CD4-positive, alpha-beta T cell (primary cell): ENCODE results near the gene GAS2. TPM values are rescaled to one million over a fixed set of nuclear protein-coding genes. Genes with fewer than 3 reads are reported as not detected.

Experiments used
- ATAC-seq: fragments of 200-7000 bp; cut with Tn5 transposase; one replicate; pipeline ENCODE4 v1.10.0; 2022; ENCODE audit warnings: mild to moderate bottlenecking; ENCODE audit not compliant: poor library complexity
- CTCF ChIA-PET: fragments of 350-600 bp; sonication (Branson Sonifier 250); formaldehyde crosslinking; loops from one replicate; lab custom pipeline; 2021; ENCODE audit warnings: antibody characterized with exemption, inconsistent platforms; lab: Charles Lee
- POLR2A ChIA-PET: fragments of 350-600 bp; sonication (Branson Sonifier 250); formaldehyde crosslinking; loops from one replicate; lab custom pipeline; 2021; ENCODE audit warnings: antibody characterized with exemption, inconsistent platforms; lab: Charles Lee
- DNase-seq, 14 experiments: peaks; one replicate each; pipeline ENCODE4 v3.0.0-alpha.2; 2013 to 2020; ENCODE audit warnings: mixed read lengths in 2 of 14
- H3K27ac ChIP-seq, 2 donors: one replicate each; pipeline versions ENCODE4 v1.5.1 to v1.7.0; 2013; ENCODE audit warnings: low read length in 2 of 2, low read depth in 1 of 2, mild to moderate bottlenecking in 1 of 2
- H3K27me3 ChIP-seq, 2 experiments: 1 replicate in 1 of 2; 2 replicates in 1 of 2; pipeline versions ENCODE4 v1.6.1 to v1.7.0; 2013; ENCODE audit warnings: low read length in 2 of 2, control low read depth in 1 of 2, mild to moderate bottlenecking in 1 of 2, moderate library complexity in 1 of 2; ENCODE audit not compliant: insufficient read depth in 2 of 2, control insufficient read depth in 1 of 2
- H3K36me3 ChIP-seq: one replicate; pipeline ENCODE4 v1.6.1; 2013; ENCODE audit warnings: low read length, control low read depth; ENCODE audit not compliant: insufficient read depth
- H3K4me1 ChIP-seq: one replicate; pipeline ENCODE4 v1.6.1; 2013; ENCODE audit warnings: low read length, control low read depth; ENCODE audit not compliant: insufficient read depth
- H3K4me3 ChIP-seq: one replicate; pipeline ENCODE4 v1.5.1; 2013; ENCODE audit warnings: mild to moderate bottlenecking, low read length, moderate library complexity
- H3K9me3 ChIP-seq, 2 experiments: 1 replicate in 1 of 2; 2 replicates in 1 of 2; pipeline versions ENCODE4 v1.6.1 to v1.7.0; 2013; ENCODE audit warnings: low read length in 2 of 2, mild to moderate bottlenecking in 2 of 2, control low read depth in 1 of 2, moderate library complexity in 1 of 2; ENCODE audit not compliant: control insufficient read depth in 1 of 2, insufficient read depth in 1 of 2
- H3K27ac Mint-ChIP-seq: one replicate; pipeline ENCODE4 v1.8.0; 2020; ENCODE audit warnings: mixed read lengths
- H3K27me3 Mint-ChIP-seq: one replicate; pipeline ENCODE4 v1.8.0; 2021; ENCODE audit warnings: mixed read lengths
- H3K36me3 Mint-ChIP-seq: one replicate; pipeline ENCODE4 v1.8.0; 2021; ENCODE audit warnings: low read depth, mixed read lengths
- H3K4me1 Mint-ChIP-seq: one replicate; pipeline ENCODE4 v1.8.0; 2021; ENCODE audit warnings: low read depth, mixed read lengths
- H3K4me3 Mint-ChIP-seq: one replicate; pipeline ENCODE4 v1.8.0; 2020; ENCODE audit warnings: mild to moderate bottlenecking, mixed read lengths
- H3K9me3 Mint-ChIP-seq: one replicate; pipeline ENCODE4 v1.8.0; 2020; ENCODE audit warnings: mixed read lengths
- CTCF ChIP-seq: fragments of 200-600 bp; IDR thresholded peaks from one replicate; pipeline ENCODE4 v1.8.0; 2022; ENCODE audit warnings: antibody characterized with exemption, mild to moderate bottlenecking
- intact Hi-C, 2 experiments: fragments of 100-400 bp; cut with DNase I in 1 of 2; cut with micrococcal nuclease in 1 of 2; formaldehyde crosslinking; loops; one replicate each; pipeline versions ENCODE4 v1.15.1 to v1.9.0; 2023 to 2025; cut with DNase I, micrococcal nuclease
- total RNA-seq, 174 experiments: library from RNA in 2 of 174; stranded (reverse) in 2 of 174; gene quantifications; one replicate each; pipeline ENCODE4 v1.2.3 and lab custom pipeline; 2021 to 2026

Gene GAS2
- total RNA-seq, 2 experiments from 2014 or later: 2.2 to 2.9 TPM

- Mint-ChIP-seq H3K4me3 (no peak overlapping the region), H3K4me1 (no peaks in the 10 kb centered on the region), H3K36me3 (no peaks in the 10 kb centered on the region), H3K9me3 (no peaks in the 10 kb centered on the region), H3K27me3 (no peaks in the 10 kb centered on the region), H3K27ac (no peak overlapping the region)
- ChIA-PET CTCF (no interaction called here), POLR2A (no interaction called here)
- no peak overlapping the region for H3K4me3 ChIP-seq
- TF ChIP-seq CTCF: no peak
- H3K4me1 ChIP-seq: no peaks in the 10 kb centered on the region
- no peaks in the 10 kb centered on the region for H3K9me3 ChIP-seq
- intact Hi-C loops: no loop called here
- no peaks in the 10 kb centered on the region for H3K27me3 ChIP-seq
- no peak for DNase-seq
- no peak overlapping the region for H3K27ac ChIP-seq
- no peaks in the 10 kb centered on the region for H3K36me3 ChIP-seq
- no peak for ATAC-seq
Measured at GRCh38 chr11:22680628-22681027, 14.2 kb downstream of the GAS2 start.

- no peaks in the 10 kb centered on the region for H3K4me1 Mint-ChIP-seq
- H3K36me3 Mint-ChIP-seq: no peaks in the 10 kb centered on the region
- Histone ChIP-seq H3K4me3 (no peak overlapping the region), H3K4me1 (no peaks in the 10 kb centered on the region), H3K9me3 (no peaks in the 10 kb centered on the region), H3K36me3 (no peaks in the 10 kb centered on the region), H3K27ac (no peak overlapping the region), H3K27me3 (no peaks in the 10 kb centered on the region)
- no peaks in the 10 kb centered on the region for H3K27me3 Mint-ChIP-seq
- DNase-seq (no peak), ATAC-seq (no peak)
- ChIA-PET CTCF (no interaction called here), POLR2A (no interaction called here)
- TF ChIP-seq CTCF: no peak
- intact Hi-C loops: no loop called here
- no peak overlapping the region for H3K27ac Mint-ChIP-seq
- no peak overlapping the region for H3K4me3 Mint-ChIP-seq
- no peaks in the 10 kb centered on the region for H3K9me3 Mint-ChIP-seq
Measured at GRCh38 chr11:22681281-22681812, 14.9 kb downstream of the GAS2 start.

- no peaks in the 10 kb centered on the region for H3K27me3 Mint-ChIP-seq
- H3K4me3 Mint-ChIP-seq: no peak overlapping the region
- ChIA-PET CTCF (no interaction called here), POLR2A (no interaction called here)
- no peaks in the 10 kb centered on the region for H3K9me3 Mint-ChIP-seq
- Histone ChIP-seq H3K27ac (no peak overlapping the region), H3K4me1 (no peaks in the 10 kb centered on the region), H3K27me3 (no peaks in the 10 kb centered on the region), H3K9me3 (no peaks in the 10 kb centered on the region), H3K4me3 (no peak overlapping the region), H3K36me3 (no peaks in the 10 kb centered on the region)
- ATAC-seq (no peak), DNase-seq (no peak)
- peaks cover 4% of the 10 kb centered on the region for H3K4me1 Mint-ChIP-seq
- intact Hi-C loops: no loop called here
- no peaks in the 10 kb centered on the region for H3K36me3 Mint-ChIP-seq
- no peak for TF ChIP-seq CTCF
- no peak overlapping the region for H3K27ac Mint-ChIP-seq
Measured at GRCh38 chr11:22684082-22684481, 17.7 kb downstream of the GAS2 start.
